Small intestine (tissue), 7 donors: Measurements from ENCODE around the gene GCAT. TPM values are rescaled to one million over a fixed set of nuclear protein-coding genes. Genes with fewer than 3 reads are reported as not detected.

Experiments used
- DNase-seq, 2 donors: peaks; one replicate each; pipeline versions ENCODE4 v3.0.0 to v3.0.0-alpha.2; 2013
- FAIRE-seq: peaks from 2 replicates; lab custom pipeline; 2012; peaks lifted over from hg19 to GRCh38; lab: Jason Lieb, UNC
- H3K27ac ChIP-seq, 3 donors: one replicate each; pipeline ENCODE4 v1.5.1; 2013; ENCODE audit warnings: low read length in 2 of 3, mild to moderate bottlenecking in 2 of 3, control low read depth in 1 of 3, inconsistent platforms in 1 of 3, low read depth in 1 of 3, moderate library complexity in 1 of 3
- H3K27me3 ChIP-seq, 3 donors: one replicate each; pipeline ENCODE4 v1.6.1; 2013; ENCODE audit warnings: low read length in 3 of 3, inconsistent platforms in 1 of 3; ENCODE audit not compliant: control insufficient read depth in 3 of 3, insufficient read depth in 3 of 3
- H3K36me3 ChIP-seq, 3 donors: one replicate each; pipeline ENCODE4 v1.6.1; 2013; ENCODE audit warnings: low read length in 3 of 3, inconsistent platforms in 1 of 3, low read depth in 1 of 3, mild to moderate bottlenecking in 1 of 3, moderate library complexity in 1 of 3; ENCODE audit not compliant: control insufficient read depth in 3 of 3, insufficient read depth in 2 of 3
- H3K4me1 ChIP-seq, 3 donors: one replicate each; pipeline ENCODE4 v1.6.1; 2013; ENCODE audit warnings: low read length in 2 of 3, inconsistent platforms in 1 of 3, low read depth in 1 of 3, mild to moderate bottlenecking in 1 of 3, moderate library complexity in 1 of 3; ENCODE audit not compliant: control insufficient read depth in 3 of 3, insufficient read depth in 2 of 3
- H3K4me3 ChIP-seq, 3 donors: one replicate each; pipeline ENCODE4 v1.5.1; 2013; ENCODE audit warnings: low read length in 3 of 3, control low read depth in 1 of 3, inconsistent platforms in 1 of 3, low read depth in 1 of 3, mild to moderate bottlenecking in 1 of 3, moderate library complexity in 1 of 3
- H3K9me3 ChIP-seq, 2 donors: one replicate each; pipeline ENCODE4 v1.6.1; 2013; ENCODE audit warnings: low read depth in 1 of 2, low read length in 1 of 2; ENCODE audit not compliant: control insufficient read depth in 2 of 2, insufficient read depth in 1 of 2
- WGBS, 3 donors: extraction: QIAGEN DNeasy Blood & Tissue Kit; methylation state at CpG; one replicate each; pipeline ENCODE4 v1.1.7; 2013; 5-methylcytosine and 5-hydroxymethylcytosine counted together
- polyA plus RNA-seq, 4 donors: library from polyadenylated mRNA; stranded (reverse) in 3 of 4; unstranded in 1 of 4; fragments of 200-250 nt in 3 of 4; fragments of 120-200 nt in 1 of 4; gene quantifications; one replicate each; pipeline versions ENCODE4 v1.2.1 to v1.2.3, GENCODE V29; 2013
- donor health status: healthy with polysubstance abuse.
- donor health status: control.
- donor health status: control.
- donor health status: Bipolar disorder and iron deficiency.
- donor health status: healthy.

Gene GCAT
- polyA plus RNA-seq, 4 donors = 2.9 to 12.3 (median 8.9) TPM

DNA sequence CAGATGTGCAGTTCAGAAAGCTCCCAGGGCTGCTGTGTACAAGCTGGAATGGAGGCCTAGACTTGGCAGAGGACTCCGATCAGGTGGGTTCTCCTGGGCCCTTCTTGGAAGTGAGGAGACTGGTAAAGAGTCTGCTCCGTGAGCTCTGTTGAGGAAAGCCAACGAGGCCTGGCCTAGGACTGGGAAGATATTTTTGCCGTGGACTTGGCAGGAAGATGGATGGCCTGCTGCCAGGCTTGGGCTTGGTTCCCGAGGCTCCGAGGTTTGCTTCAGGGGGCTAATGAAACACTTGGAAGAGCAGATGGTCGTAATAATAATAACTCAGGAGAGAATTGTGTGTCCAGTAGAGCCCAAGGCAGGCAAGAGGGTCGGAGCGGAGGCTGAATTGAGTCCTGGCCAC is 19.3 kb downstream of the GCAT start:
- H3K27ac ChIP-seq = no peak overlapping the region
- H3K4me1 ChIP-seq = no peaks in the 10 kb centered on the region
- peaks cover 0 to 27% (median 4%) of the 10 kb centered on the region in 3 donors for H3K27me3 ChIP-seq
- DNase-seq (no peak), FAIRE-seq (no peak)
- H3K4me3 ChIP-seq = no peak overlapping the region
- WGBS, 3 donors = 56 to 58% (median 57%) methylated on average over 9 of the region's 9 CpGs
- no peaks in the 10 kb centered on the region for H3K9me3 ChIP-seq
- peaks cover 9 to 49% (median 11%) of the 10 kb centered on the region in 3 donors for H3K36me3 ChIP-seq

DNA sequence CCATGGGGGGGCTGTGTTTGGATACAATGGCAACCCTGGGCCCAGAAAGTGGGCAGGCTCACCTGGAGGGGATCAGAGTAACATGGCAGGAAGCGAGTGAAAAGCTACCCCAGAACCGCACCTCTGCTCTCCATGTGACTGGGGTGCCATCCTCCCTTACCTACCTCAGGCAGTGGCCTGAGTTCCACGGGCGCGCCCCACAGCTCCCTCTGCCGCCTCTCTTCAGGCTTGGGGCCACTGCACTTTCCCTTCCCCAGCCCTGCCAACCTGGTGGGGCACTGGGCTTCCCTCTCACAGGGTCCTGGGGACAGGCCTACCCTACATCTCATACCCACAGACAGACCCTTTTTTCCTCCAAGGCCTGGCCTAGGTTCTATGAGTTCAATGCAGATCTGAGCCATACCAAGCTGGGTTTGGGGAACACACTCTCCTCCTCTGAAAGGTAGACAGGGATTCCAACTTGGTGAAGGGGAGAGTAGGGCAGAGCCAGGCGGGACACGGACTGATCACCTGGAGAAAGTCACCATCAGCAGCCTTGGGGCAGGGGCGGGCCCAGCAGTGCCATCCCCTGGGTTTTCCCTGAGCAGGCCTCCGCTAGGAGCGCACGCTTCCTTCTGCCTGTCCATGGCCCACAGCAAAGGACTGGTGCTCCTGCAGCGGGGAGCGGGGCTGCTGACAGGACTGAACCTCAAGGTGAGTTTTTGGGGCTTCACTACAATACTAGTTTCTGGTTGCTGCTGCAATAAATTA is 22.5 kb downstream of the GCAT start:
- 94% methylated on average over 13 to 14 of the region's 14 CpGs for WGBS, 3 donors
- H3K4me3 ChIP-seq = no peak overlapping the region
- H3K27me3 ChIP-seq = peaks cover 0 to 3% (median 0%) of the 10 kb centered on the region in 3 donors
- H3K9me3 ChIP-seq = no peaks in the 10 kb centered on the region
- H3K27ac ChIP-seq = no peak overlapping the region
- H3K36me3 ChIP-seq = peaks cover 14 to 81% (median 21%) of the 10 kb centered on the region in 3 donors
- DNase-seq = no peak
- H3K4me1 ChIP-seq = no peaks in the 10 kb centered on the region
- no peak for FAIRE-seq

DNA sequence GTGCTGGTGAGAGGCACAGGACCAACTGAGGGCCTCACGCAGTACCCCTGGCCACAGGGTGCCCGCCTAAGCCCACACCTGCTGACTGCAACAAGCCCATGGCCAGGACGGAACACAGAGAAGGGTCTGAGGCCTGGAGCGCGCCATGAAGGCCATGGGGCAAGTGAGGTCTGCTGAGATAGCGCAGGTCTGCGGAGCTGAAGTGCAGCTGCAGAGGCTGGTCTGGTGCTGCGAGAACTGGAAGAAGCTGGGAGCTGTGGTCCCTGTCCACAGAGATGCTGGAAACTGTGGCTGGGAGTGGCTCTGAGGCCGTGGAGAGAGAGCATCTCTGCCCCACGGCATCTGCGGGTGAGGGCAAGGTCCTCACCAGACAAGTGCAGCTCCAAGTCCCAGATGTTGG is 23.7 kb downstream of the GCAT start:
- WGBS, 3 donors = 88 to 95% (median 93%) methylated on average over 11 of the region's 11 CpGs
- DNase-seq = no peak
- Histone ChIP-seq H3K27me3 (no peaks in the 10 kb centered on the region), H3K4me3 (no peak overlapping the region), H3K27ac (no peak overlapping the region), H3K36me3 (peaks cover 14 to 92% (median 21%) of the 10 kb centered on the region in 3 donors), H3K4me1 (no peaks in the 10 kb centered on the region), H3K9me3 (no peaks in the 10 kb centered on the region)
- FAIRE-seq = no peak

DNA sequence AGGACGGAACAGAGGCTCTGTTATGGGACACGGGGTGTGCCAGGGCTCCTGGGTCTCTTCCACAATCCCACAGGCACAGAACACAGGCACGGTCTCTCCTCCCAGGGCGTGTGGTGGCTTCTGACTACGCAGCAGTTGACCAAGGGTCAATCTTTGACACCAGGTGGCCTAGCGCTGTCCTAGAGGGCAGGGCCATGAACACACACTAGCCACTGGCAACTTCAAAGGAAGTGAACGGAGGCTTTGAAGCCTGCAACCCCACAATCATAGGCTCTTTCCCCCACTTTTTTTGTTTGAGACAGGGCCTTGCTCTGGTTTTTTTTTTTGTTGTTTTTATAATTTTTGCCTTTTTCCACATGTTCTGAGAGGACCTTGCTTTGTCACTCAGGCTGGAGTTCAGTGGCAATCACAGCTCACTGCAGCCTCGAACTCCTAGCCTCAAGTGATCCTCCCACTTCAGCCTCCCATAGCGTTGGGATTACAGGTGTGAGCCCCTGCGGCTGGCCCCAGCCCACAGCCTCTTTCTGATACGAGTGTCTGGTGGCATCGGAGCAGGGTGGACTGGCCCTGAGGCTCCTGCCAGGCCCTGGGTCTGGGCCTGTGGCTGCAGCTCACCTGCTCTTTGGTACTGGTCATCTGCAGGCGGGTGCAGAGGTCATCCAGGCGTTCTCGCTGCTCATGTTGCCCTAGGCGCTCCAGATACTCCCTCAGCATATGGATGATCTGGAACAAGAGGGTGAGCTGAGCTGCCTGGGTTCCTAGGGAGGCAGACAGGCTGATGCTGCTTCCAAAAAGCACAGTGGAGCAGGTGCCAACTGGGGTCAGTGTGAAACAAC is 24.5 kb downstream of the GCAT start:
- Histone ChIP-seq H3K4me1 (no peaks in the 10 kb centered on the region), H3K9me3 (no peaks in the 10 kb centered on the region), H3K27ac (no peak overlapping the region), H3K36me3 (peaks cover 14 to 88% (median 21%) of the 10 kb centered on the region in 3 donors), H3K27me3 (no peaks in the 10 kb centered on the region), H3K4me3 (no peak overlapping the region)
- DNase-seq (no peak), FAIRE-seq (no peak)
- WGBS, 3 donors = 89 to 95% (median 89%) methylated on average over 16 of the region's 16 CpGs

DNA sequence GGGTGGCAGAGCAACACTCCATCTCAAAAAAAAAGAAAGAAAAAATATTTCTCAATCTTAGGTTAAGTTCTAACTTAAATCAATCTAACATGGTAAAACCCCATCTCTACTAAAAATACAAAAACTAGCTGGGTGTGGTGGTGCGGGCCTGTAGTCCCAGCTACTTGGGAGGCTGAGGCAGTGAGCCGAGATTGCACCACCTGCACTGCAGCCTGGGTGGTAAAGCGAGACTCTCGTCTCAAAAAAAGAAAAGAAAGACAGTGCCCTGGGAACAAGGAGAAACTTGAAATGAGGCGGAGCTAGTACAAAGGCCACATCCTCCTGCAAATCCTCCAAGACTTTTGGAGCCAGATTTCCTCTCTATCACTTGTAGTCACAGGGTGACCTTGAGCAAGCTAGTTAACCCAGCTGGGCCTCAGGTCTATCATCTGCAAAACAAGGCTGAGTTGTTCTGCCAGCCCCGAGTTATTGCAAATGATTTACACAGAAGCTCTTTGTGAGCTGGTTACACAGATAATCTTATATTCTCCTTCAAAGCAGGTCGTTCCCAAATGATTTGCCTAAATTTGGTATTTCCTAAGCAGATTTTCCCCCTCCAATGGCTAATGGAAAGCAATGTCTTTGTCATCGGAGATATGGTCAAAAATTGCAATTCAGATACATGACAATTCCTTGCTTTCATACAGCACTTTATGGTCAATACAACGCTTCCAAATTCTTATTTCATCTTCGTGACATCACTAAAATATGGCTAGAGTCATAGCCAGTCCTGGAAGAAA is 34.5 kb downstream of the GCAT start:
- peak overlapping the region in 1 of 3 donors; percentile 59 for H3K4me3 ChIP-seq

DNA sequence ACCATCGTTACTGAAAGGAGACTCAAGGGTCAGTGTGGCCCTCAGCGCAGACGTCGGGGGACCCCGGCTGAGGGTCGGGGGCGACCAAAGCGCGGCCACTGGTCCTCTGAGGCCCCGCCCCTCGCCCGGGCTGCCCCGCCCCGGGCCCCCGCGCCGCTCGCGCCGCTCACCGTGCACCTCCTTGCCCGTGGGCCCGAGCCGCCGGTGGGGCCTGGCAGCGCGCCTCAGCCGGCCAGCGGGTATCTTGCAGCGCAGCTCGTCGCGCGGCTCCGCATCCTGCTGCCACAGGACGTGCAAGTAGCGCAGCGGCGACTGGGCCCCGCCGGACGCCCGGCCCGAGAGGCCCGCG is 36.0 kb downstream of the GCAT start:
- peaks cover 0 to 4% of the 10 kb centered on the region in 2 donors for H3K9me3 ChIP-seq
- peak in 1 of 2 donors; percentile 36 for DNase-seq
- 0% methylated on average over 15 to 46 of the region's 46 CpGs for WGBS, 3 donors
- FAIRE-seq = no peak
- H3K4me1 ChIP-seq = peaks cover 2 to 20% (median 4%) of the 10 kb centered on the region in 3 donors
- H3K4me3 ChIP-seq = peak overlapping the region; percentile 59 to 80 (median 78)
- H3K36me3 ChIP-seq = peaks cover 3 to 22% (median 3%) of the 10 kb centered on the region in 3 donors
- no peaks in the 10 kb centered on the region for H3K27me3 ChIP-seq
- peak overlapping the region; percentile 72 to 91 (median 81) for H3K27ac ChIP-seq

More for the DNA sequence above, 34.5 kb downstream of the GCAT start:
- WGBS, 3 donors = 37 to 69% (median 51%) methylated on average over 10 of the region's 10 CpGs
- FAIRE-seq (no peak), DNase-seq (peak; percentile 73 to 84)
- H3K36me3 ChIP-seq = peaks cover 3 to 36% (median 6%) of the 10 kb centered on the region in 3 donors
- no peaks in the 10 kb centered on the region for H3K27me3 ChIP-seq
- peak overlapping the region in 2 of 3 donors; percentile 21 to 81 for H3K27ac ChIP-seq
- peaks cover 2 to 13% (median 4%) of the 10 kb centered on the region in 3 donors for H3K4me1 ChIP-seq
- H3K9me3 ChIP-seq = peaks cover 0 to 4% of the 10 kb centered on the region in 2 donors

DNA sequence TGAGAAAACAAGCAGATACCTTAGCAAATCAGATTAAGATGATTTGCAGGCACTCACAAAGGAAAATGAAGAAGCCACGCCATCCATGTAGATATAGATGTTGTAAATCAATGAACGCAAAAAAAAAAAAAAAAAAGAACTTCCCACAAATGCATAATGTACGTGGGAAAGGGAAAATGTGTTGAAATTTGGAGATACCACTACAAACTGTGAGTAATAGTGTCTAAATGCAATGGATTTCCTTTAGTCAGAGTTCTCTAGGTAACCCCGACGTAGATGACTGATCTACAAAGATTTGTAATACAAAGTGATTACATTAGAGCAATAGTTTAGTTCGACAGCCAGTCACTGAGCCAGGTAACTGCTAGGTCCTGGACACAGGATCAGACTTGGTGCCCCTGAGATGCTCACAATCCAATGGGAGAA is 37.2 kb downstream of the GCAT start:
- peaks cover 2 to 20% (median 5%) of the 10 kb centered on the region in 3 donors for H3K4me1 ChIP-seq
- DNase-seq = no peak
- H3K27me3 ChIP-seq = no peaks in the 10 kb centered on the region
- peak overlapping the region; percentile 28 to 81 (median 68) for H3K27ac ChIP-seq
- peak overlapping the region in 2 of 3 donors; percentile 34 to 59 for H3K4me3 ChIP-seq
- H3K36me3 ChIP-seq = peaks cover under 1 to 10% (median under 1%) of the 10 kb centered on the region in 3 donors
- FAIRE-seq = no peak
- H3K9me3 ChIP-seq = peaks cover 0 to 4% of the 10 kb centered on the region in 2 donors
- WGBS, 3 donors = 84 to 90% (median 89%) methylated on average over 6 of the region's 6 CpGs

DNA sequence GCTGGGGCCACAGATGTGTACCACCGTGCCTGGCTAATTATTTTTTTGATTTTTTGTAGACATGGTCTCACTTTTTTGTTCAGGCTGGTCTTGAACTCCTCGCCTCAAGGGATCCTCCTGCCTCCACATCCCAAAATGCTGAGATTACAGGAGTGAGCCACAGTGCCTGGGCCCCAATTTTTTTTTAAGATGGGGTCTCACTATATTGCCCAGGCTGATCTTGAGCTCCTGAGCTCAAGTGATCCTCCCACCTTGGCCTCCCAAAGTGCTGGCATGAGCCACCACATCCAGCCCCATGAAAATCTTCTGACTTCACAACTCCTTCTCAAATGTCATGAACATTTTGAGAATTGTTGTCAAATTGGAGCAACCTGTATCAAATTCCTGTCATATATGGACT is 38.7 kb downstream of the GCAT start:
- no peak overlapping the region for H3K27ac ChIP-seq
- peaks cover 0 to 4% of the 10 kb centered on the region in 2 donors for H3K9me3 ChIP-seq
- no peak for FAIRE-seq
- whole genome bisulfite sequencing, 3 donors = 94% methylated on average over 2 of the region's 2 CpGs
- H3K4me1 ChIP-seq = peaks cover 2 to 24% (median 6%) of the 10 kb centered on the region in 3 donors
- no peak for DNase-seq
- H3K36me3 ChIP-seq = peaks cover 0 to 2% (median 0%) of the 10 kb centered on the region in 3 donors
- no peak overlapping the region for H3K4me3 ChIP-seq
- H3K27me3 ChIP-seq = no peaks in the 10 kb centered on the region
